ENCODE measurements around the gene LRIT3.

GRCh38 chr4:109915385-109916026, 67.6 kb downstream of the LRIT3 start:
- TF ChIP-seq EP300 (IDR thresholded peaks at IDR 0.05; ENCODE audit: borderline replicate concordance) (no peak), REST (IDR thresholded peaks at IDR 0.05; ENCODE audit: low read depth) (no peak), MAX (IDR thresholded peaks at IDR 0.05) (no peak), TAF1 (IDR thresholded peaks at IDR 0.05; ENCODE audit: low read depth) (no peak), RAD21 (IDR thresholded peaks at IDR 0.05; ENCODE audit: low read depth) (no peak)
